ENCODE results near the gene KREMEN1.

- TF ChIP-seq CTCF (IDR thresholded peaks at IDR 0.05 in 2 of 3, conservative IDR thresholded peaks at IDR 0.05 in 1 of 3; ENCODE audit: borderline replicate concordance in 1 of 3, insufficient read depth in 1 of 3, low read depth in 2 of 3, low read length in 2 of 3) (no peak), EZH2 (IDR thresholded peaks at IDR 0.05) (no peak), ZNF274 (IDR thresholded peaks at IDR 0.05; ENCODE audit: low read depth, low read length) (no peak)
Observed at GRCh38 chr22:29144786-29145160, 71.9 kb downstream of the KREMEN1 start.
